Liver (tissue), 3 donors: ENCODE results near the gene ADGRA1.

Source experiments
- EGR1 ChIP-seq, 2 donors: IDR thresholded peaks; 2 replicates each; pipeline ENCODE4 v1.6.1; 2016 to 2018; ENCODE audit warnings: antibody characterized with exemption in 2 of 2, low read depth in 2 of 2
- GABPA ChIP-seq, 2 donors: IDR thresholded peaks in 1 of 2; conservative IDR thresholded peaks in 1 of 2; 2 replicates each; pipeline ENCODE4 v1.6.1; 2016; ENCODE audit warnings: antibody characterized with exemption in 2 of 2, mild to moderate bottlenecking in 1 of 2, moderate library complexity in 1 of 2
- JUND ChIP-seq, 2 donors: IDR thresholded peaks; 2 replicates each; pipeline ENCODE4 v1.6.1; 2016; ENCODE audit warnings: antibody characterized with exemption in 2 of 2
- MAX ChIP-seq: IDR thresholded peaks from 2 replicates; pipeline ENCODE4 v1.6.1; 2016; ENCODE audit warnings: antibody characterized with exemption
- YY1 ChIP-seq: IDR thresholded peaks from 2 replicates; pipeline ENCODE4 v1.6.1; 2016; ENCODE audit warnings: antibody characterized with exemption, mild to moderate bottlenecking
- TF ChIP-seq, protein P1 (sequence below): fragments of 150-350 bp; IDR thresholded peaks from 2 replicates; pipeline ENCODE4 v1.5.1; 2017; ENCODE audit warnings: improper control_type of control experiment, low read depth, low read length; ENCODE audit not compliant: missing input control
- donor health status: healthy.
- donor health status: healthy.

GRCh38 chr10:133068111-133069032 lies 19.4 kb upstream of the ADGRA1 start:
- TF ChIP-seq, protein P1, sequence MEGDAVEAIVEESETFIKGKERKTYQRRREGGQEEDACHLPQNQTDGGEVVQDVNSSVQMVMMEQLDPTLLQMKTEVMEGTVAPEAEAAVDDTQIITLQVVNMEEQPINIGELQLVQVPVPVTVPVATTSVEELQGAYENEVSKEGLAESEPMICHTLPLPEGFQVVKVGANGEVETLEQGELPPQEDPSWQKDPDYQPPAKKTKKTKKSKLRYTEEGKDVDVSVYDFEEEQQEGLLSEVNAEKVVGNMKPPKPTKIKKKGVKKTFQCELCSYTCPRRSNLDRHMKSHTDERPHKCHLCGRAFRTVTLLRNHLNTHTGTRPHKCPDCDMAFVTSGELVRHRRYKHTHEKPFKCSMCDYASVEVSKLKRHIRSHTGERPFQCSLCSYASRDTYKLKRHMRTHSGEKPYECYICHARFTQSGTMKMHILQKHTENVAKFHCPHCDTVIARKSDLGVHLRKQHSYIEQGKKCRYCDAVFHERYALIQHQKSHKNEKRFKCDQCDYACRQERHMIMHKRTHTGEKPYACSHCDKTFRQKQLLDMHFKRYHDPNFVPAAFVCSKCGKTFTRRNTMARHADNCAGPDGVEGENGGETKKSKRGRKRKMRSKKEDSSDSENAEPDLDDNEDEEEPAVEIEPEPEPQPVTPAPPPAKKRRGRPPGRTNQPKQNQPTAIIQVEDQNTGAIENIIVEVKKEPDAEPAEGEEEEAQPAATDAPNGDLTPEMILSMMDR = no peak
- TF ChIP-seq JUND (IDR thresholded peaks at IDR 0.05) = no peak
- TF ChIP-seq YY1 = no peak
- TF ChIP-seq GABPA (IDR thresholded peaks at IDR 0.05 in 1 of 2, conservative IDR thresholded peaks at IDR 0.05 in 1 of 2) = no peak
- TF ChIP-seq EGR1 (IDR thresholded peaks at IDR 0.05; ENCODE audit: low read depth in 2 of 2) = no peak
- no peak for TF ChIP-seq MAX
